Uterus (tissue), 2 donors: ENCODE results near the gene ALOX12.
A peak's percentile ranks its signal among the peaks of the same experiment; 100 is the strongest.

Source experiments
- CTCF ChIP-seq, 4 experiments: fragments of 200-600 bp in 2 of 4; fragments of 450-650 bp in 2 of 4; sonication (generic) in 2 of 4; IDR thresholded peaks; one replicate each; pipeline ENCODE4 v1.5.1; 2016 to 2019; ENCODE audit warnings: antibody characterized with exemption in 4 of 4, mild to moderate bottlenecking in 2 of 4, moderate library complexity in 1 of 4
- POLR2A ChIP-seq, 2 donors: fragments of 450-650 bp; IDR thresholded peaks; one replicate each; pipeline ENCODE4 v1.6.1; 2016; ENCODE audit warnings: antibody characterized with exemption in 2 of 2, mild to moderate bottlenecking in 1 of 2, moderate library complexity in 1 of 2

GRCh38 chr17:7014995-7015958 is 19.4 kb downstream of the ALOX12 start:
- TF ChIP-seq POLR2A (IDR thresholded peaks at IDR 0.05) (peak; percentile 59), CTCF (IDR thresholded peaks at IDR 0.05) (no peak)
